NCI-H1105 treated with DMSO at 0.1 percent for 48 hours (cell line): ENCODE results near the gene HMGA1.

Experiments used
- DNase-seq: peaks from one replicate; lab custom pipeline; 2025; lab: John Stamatoyannopoulos, UW

Gene HMGA1

GRCh38 chr6:34236443-34237315 is at the start of gene HMGA1:
HMGA1 (plus strand) TSS chr6:34236873; CDS start chr6:34240781, 3,908 bp downstream.
- peak; percentile 92 for DNase-seq

DNA sequence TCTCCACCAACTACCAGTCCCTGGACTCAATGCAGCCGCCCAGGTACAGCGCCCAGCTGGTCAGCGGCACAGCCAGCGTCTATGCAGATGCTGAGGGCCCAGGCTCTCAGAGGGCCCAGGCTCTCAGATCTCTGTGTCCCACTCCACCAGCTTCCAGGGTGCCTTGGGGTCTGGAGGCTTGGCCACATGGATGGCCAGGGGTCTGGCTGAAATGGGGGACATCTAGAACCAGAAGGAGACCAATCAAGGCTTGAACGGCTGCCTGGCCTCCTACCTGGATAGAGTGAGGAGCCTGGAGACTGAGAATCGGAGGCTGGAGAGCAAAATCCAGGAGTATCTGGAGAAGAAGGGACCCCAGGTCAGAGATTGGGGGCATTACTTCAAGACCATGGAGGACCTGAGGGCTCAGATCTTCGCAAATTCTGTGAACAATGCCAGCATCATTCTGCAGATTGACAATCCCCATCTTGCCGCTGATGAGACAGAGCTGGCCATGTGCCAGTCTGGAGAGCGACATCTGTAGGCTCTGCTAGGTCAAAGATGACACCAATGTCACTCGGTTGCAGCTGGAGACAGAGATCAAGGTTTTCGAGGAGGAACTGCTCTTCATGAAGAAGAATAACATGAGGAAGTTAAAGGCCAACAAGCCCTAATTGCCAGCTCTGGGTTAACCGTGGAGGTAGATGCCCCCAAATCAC is 46.7 kb upstream of the HMGA1 start:
- no peak for DNase-seq

GRCh38 chr6:34190504-34191122 is 46.1 kb upstream of the HMGA1 start:
- no peak for DNase-seq

GRCh38 chr6:34194772-34195171 is 41.9 kb upstream of the HMGA1 start:
- DNase-seq, result no peak

DNA sequence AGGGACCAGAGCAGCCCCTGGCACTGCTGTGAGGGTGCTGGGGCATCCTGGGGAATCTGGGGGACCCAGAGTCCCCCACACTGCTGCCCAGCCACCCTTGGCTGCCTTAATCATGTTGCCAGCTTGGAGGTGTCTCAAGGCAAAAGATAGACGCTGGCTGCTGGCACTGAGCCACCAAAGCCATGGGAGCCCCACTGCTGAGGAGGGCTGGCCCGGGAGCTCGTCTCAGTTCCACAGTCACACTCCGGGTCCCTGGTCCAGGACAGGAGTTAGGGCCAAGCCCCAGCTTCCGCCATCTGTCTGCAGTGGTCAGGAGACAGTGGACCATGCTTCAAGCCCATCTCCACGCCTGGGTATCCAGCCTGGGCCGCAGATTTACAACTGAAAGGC is 41.0 kb upstream of the HMGA1 start:
- no peak for DNase-seq

GRCh38 chr6:34196116-34196832 is 40.4 kb upstream of the HMGA1 start:
- peak; percentile 62 for DNase-seq

- DNase-seq, result no peak
Observed at GRCh38 chr6:34196833-34197195, 39.9 kb upstream of the HMGA1 start.

- DNase-seq, result no peak
Observed at GRCh38 chr6:34200340-34200971, 36.2 kb upstream of the HMGA1 start.

GRCh38 chr6:34201455-34202107 is 35.1 kb upstream of the HMGA1 start:
- DNase-seq, result no peak

DNA sequence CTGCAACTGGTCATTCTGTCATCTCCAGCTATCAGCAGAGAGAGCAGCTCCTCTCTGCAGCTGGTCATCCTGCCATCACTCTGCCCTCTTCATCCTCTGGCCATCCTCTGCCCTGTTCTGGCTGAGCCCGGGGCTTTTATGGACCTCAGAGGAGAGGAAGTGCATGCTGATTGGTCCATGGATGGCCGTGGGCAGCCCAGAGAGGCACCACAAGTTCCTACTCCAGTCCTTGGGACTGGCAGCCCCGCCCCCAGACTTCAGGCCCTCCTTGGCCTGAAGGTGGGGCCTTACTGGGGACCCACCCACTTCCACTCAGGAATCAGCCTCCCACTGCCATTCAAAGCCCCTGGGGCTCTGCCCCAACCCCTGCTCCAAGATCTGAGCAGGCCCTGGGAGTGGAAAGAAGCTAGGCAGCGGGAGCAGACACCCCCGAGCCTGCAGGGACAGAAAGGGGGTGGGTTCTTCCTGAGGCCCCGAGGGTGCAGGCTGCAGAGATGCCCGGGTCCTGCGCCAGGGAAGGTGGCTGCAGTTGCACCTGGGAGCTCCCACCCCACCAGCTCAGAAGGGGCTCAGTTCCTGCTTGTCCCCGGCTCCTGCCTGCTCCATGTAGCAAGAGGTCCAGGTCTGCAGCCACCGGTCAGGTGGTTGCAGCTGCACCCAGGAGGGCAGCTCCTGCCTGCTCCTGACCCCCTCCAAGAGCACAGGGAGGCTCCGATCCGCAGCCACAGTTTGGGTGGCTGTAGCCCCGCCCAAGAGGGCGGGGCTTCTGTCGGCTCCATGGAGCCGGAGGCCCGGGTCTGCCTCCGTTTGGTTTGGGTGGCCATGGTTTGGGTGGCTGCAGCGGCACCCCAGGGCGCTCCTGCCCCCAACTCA is 34.1 kb upstream of the HMGA1 start:
- DNase-seq, result no peak

GRCh38 chr6:34204693-34205092 is 32.0 kb upstream of the HMGA1 start:
- DNase-seq, result no peak

DNA sequence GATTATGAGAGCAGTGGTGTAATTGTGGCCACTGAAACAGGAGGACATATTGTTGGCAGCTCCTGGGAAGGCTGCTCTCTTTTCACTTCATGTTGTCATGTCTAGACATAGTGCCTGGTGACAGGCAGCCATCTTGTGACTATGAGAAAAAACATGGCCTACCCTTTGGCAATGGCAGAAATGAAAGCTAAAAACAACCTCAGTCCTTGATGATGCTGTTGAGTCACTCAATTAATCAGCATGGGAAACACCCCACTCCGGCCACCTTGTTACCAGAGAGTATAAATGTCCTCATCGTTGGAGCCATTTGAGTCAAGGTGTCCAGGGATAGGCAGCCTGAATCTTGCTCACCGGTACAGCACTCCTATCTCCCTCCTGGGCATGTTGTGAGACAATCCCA is 31.2 kb upstream of the HMGA1 start:
- DNase-seq, result no peak

GRCh38 chr6:34205916-34206315 is 30.8 kb upstream of the HMGA1 start:
- DNase-seq, result no peak

GRCh38 chr6:34206726-34207125 is 29.9 kb upstream of the HMGA1 start:
- no peak for DNase-seq

- DNase-seq, result no peak
Observed at GRCh38 chr6:34207695-34208443, 28.8 kb upstream of the HMGA1 start.

GRCh38 chr6:34213772-34214171 is 22.9 kb upstream of the HMGA1 start:
- no peak for DNase-seq

GRCh38 chr6:34218691-34219090 is 18.0 kb upstream of the HMGA1 start:
- DNase-seq, result no peak

- no peak for DNase-seq
Observed at GRCh38 chr6:34223381-34223955, 13.2 kb upstream of the HMGA1 start.
